ENCODE data around the gene NUMB. TPM values are rescaled to one million over a fixed set of nuclear protein-coding genes. Genes with fewer than 3 reads are reported as not detected.

The NUMB gene
- total RNA-seq, 1 experiment from 2014 or later, result 41.1 TPM

DNA sequence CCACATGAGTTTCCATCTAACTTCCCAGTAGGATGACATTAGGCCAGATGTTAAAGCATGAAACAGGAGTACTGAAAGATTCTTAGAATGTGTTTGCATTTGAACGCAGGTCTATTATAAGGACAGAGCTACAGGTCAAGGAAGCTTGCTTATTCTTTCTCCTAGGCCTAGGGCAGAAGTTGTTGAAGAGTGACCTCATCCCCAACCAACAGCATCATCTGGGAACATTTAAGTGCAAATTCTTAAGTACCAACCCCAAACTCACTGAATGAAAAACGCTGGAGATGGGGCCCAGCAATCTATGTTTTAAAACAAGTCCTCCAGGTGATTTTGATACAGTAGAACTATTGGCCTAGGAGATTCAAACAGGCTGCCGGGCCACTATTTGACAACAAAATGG, 168.6 kb downstream of the NUMB start:
- Histone ChIP-seq H3K4me3 (ENCODE audit: low read length) (no peak overlapping the region), H4K20me1 (ENCODE audit: insufficient read depth, low read depth, low read length) (no peaks in the 10 kb centered on the region), H3K9me2 (replicated peaks; ENCODE audit: insufficient read depth, low read length) (no peaks in the 10 kb centered on the region), H3K4me1 (ENCODE audit: low read length) (peaks cover 5% of the 10 kb centered on the region; the same call in 1 of the 2 replicates), H2AFZ (ENCODE audit: low read length) (no peak overlapping the region), H3K27ac (ENCODE audit: low read length) (no peak overlapping the region), H3K4me2 (ENCODE audit: low read depth, low read length, poor library complexity, severe bottlenecking) (no peak overlapping the region), H3K27me3 (ENCODE audit: low read length) (no peaks in the 10 kb centered on the region), H3K9ac (ENCODE audit: low read length) (no peak overlapping the region), H3K79me2 (ENCODE audit: low read length) (no peaks in the 10 kb centered on the region), H3K9me3 (ENCODE audit: low read length) (no peaks in the 10 kb centered on the region), H3K36me3 (ENCODE audit: insufficient read depth, low read length) (no peaks in the 10 kb centered on the region)
- no peak for DNase-seq

GRCh38 chr14:73289308-73289707, 169.0 kb downstream of the NUMB start:
- no peak overlapping the region for H3K4me3 ChIP-seq (ENCODE audit: low read length)
- H3K27ac ChIP-seq (ENCODE audit: low read length), result no peak overlapping the region
- peaks cover 5% of the 10 kb centered on the region; the same call in 1 of the 2 replicates for H3K4me1 ChIP-seq (ENCODE audit: low read length)
- H2AFZ ChIP-seq (ENCODE audit: low read length), result no peak overlapping the region
- no peaks in the 10 kb centered on the region for H3K9me3 ChIP-seq (ENCODE audit: low read length)
- H3K9ac ChIP-seq (ENCODE audit: low read length), result no peak overlapping the region
- H4K20me1 ChIP-seq (ENCODE audit: insufficient read depth, low read depth, low read length), result no peaks in the 10 kb centered on the region
- H3K36me3 ChIP-seq (ENCODE audit: insufficient read depth, low read length), result no peaks in the 10 kb centered on the region
- H3K79me2 ChIP-seq (ENCODE audit: low read length), result no peaks in the 10 kb centered on the region
- no peaks in the 10 kb centered on the region for H3K27me3 ChIP-seq (ENCODE audit: low read length)
- H3K4me2 ChIP-seq (ENCODE audit: low read depth, low read length, poor library complexity, severe bottlenecking), result no peak overlapping the region
- no peaks in the 10 kb centered on the region for H3K9me2 ChIP-seq (replicated peaks; ENCODE audit: insufficient read depth, low read length)
- no peak for DNase-seq

DNA sequence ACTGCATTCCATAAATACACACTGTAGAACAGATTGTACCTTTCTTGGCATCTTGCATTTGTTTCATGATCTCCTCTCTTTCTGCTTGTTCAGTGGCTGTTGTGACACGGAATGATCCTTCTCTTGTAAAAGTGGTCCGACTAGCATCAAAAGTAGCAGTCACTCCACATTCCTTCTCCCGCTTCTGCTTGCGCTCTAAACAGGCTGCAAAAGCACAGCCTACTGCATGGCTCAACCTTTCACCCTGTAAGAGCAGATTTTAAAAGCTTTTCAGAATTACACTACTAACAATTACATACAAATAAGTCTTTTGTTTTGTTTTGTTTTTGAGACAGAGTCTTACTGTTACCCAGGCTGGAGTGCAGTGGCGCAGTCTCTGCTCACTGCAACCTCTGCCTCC, 171.3 kb downstream of the NUMB start:
- Histone ChIP-seq H3K36me3 (ENCODE audit: insufficient read depth, low read length) (no peaks in the 10 kb centered on the region), H3K79me2 (ENCODE audit: low read length) (no peaks in the 10 kb centered on the region), H3K9me2 (replicated peaks; ENCODE audit: insufficient read depth, low read length) (no peaks in the 10 kb centered on the region), H3K27me3 (ENCODE audit: low read length) (no peaks in the 10 kb centered on the region), H2AFZ (ENCODE audit: low read length) (no peak overlapping the region), H3K4me2 (ENCODE audit: low read depth, low read length, poor library complexity, severe bottlenecking) (no peak overlapping the region), H4K20me1 (ENCODE audit: insufficient read depth, low read depth, low read length) (no peaks in the 10 kb centered on the region), H3K4me1 (ENCODE audit: low read length) (peaks cover 5% of the 10 kb centered on the region; the same call in 1 of the 2 replicates), H3K9me3 (ENCODE audit: low read length) (no peaks in the 10 kb centered on the region), H3K4me3 (ENCODE audit: low read length) (no peak overlapping the region), H3K9ac (ENCODE audit: low read length) (no peak overlapping the region), H3K27ac (ENCODE audit: low read length) (no peak overlapping the region)
- no peak for DNase-seq

GRCh38 chr14:73286598-73286997, 171.7 kb downstream of the NUMB start:
- Histone ChIP-seq H4K20me1 (ENCODE audit: insufficient read depth, low read depth, low read length) (no peaks in the 10 kb centered on the region), H3K9me2 (replicated peaks; ENCODE audit: insufficient read depth, low read length) (no peaks in the 10 kb centered on the region), H3K79me2 (ENCODE audit: low read length) (no peaks in the 10 kb centered on the region), H3K27ac (ENCODE audit: low read length) (no peak overlapping the region), H3K9me3 (ENCODE audit: low read length) (no peaks in the 10 kb centered on the region), H2AFZ (ENCODE audit: low read length) (no peak overlapping the region), H3K4me2 (ENCODE audit: low read depth, low read length, poor library complexity, severe bottlenecking) (no peak overlapping the region), H3K4me1 (ENCODE audit: low read length) (peaks cover 5% of the 10 kb centered on the region; the same call in 1 of the 2 replicates), H3K4me3 (ENCODE audit: low read length) (no peak overlapping the region), H3K27me3 (ENCODE audit: low read length) (no peaks in the 10 kb centered on the region), H3K36me3 (ENCODE audit: insufficient read depth, low read length) (no peaks in the 10 kb centered on the region), H3K9ac (ENCODE audit: low read length) (no peak overlapping the region)
- no peak for DNase-seq

DNA sequence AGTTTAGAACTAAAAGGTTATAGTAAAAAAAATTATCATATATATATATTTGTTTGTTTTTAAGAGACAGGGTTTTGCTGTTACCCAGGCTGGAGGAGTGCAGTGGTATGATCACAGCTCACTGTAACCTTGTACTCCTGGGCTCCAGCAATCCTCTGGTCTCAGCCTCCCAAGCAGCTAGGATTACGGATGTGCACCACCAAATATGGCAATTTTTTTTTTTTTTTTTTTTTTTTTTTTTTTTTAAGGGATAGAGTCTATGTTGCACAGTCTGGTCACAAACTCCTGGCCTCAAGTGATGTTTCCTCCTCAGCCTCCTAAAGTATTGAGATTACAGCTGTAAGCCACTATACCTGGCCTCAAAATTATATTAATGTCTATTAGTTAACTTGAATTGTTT, 172.4 kb downstream of the NUMB start:
- Histone ChIP-seq H3K27ac (ENCODE audit: low read length) (no peak overlapping the region), H3K4me2 (ENCODE audit: low read depth, low read length, poor library complexity, severe bottlenecking) (no peak overlapping the region), H3K4me1 (ENCODE audit: low read length) (peaks cover 5% of the 10 kb centered on the region; the same call in 1 of the 2 replicates), H3K36me3 (ENCODE audit: insufficient read depth, low read length) (no peaks in the 10 kb centered on the region), H4K20me1 (ENCODE audit: insufficient read depth, low read depth, low read length) (no peaks in the 10 kb centered on the region), H3K79me2 (ENCODE audit: low read length) (no peaks in the 10 kb centered on the region), H3K9me2 (replicated peaks; ENCODE audit: insufficient read depth, low read length) (no peaks in the 10 kb centered on the region), H3K9ac (ENCODE audit: low read length) (no peak overlapping the region), H3K4me3 (ENCODE audit: low read length) (no peak overlapping the region), H3K27me3 (ENCODE audit: low read length) (no peaks in the 10 kb centered on the region), H3K9me3 (ENCODE audit: low read length) (no peaks in the 10 kb centered on the region), H2AFZ (ENCODE audit: low read length) (no peak overlapping the region)
- DNase-seq, result no peak

DNA sequence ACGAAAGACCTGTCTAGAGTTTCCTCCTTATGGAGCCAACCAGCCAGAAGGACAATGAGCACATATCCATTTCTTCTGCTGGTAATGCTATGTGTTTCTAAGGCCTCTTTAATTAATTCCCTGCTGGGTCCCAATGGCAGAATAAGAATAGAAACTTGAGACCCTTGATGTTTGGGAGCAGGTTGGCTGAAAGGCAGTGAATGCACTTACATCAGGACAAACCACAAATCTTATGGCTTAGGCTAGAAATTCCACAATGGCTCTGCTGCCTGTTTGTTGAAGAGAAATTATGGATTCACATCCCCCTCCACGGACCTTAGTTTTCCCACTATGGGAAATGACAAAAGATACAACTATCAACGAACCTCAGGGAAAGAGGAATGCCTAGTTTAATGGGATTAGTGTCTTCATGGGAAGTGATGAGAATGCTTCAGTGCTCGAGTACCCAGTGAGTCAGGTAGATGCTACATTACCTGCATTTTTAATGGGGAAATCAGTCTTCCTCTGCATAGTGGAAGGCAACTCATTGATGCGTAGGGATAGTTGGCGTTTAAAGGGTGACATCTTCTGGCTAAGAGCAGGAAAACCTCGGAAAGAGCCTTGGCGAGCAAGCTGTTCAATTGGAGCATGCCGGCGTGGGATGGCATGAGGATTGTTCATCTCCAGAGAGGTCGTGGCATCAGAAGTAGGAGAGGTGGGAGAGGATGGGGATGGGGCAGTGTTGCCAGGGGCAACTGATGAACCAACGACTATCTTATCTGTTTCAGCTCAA, 174.6 kb downstream of the NUMB start:
- Histone ChIP-seq H3K4me2 (ENCODE audit: low read depth, low read length, poor library complexity, severe bottlenecking) (no peak overlapping the region), H3K9me2 (replicated peaks; ENCODE audit: insufficient read depth, low read length) (no peaks in the 10 kb centered on the region), H3K79me2 (ENCODE audit: low read length) (no peaks in the 10 kb centered on the region), H3K27me3 (ENCODE audit: low read length) (no peaks in the 10 kb centered on the region), H3K9me3 (ENCODE audit: low read length) (no peaks in the 10 kb centered on the region), H2AFZ (ENCODE audit: low read length) (no peak overlapping the region), H3K9ac (ENCODE audit: low read length) (no peak overlapping the region), H3K4me3 (ENCODE audit: low read length) (no peak overlapping the region), H3K4me1 (ENCODE audit: low read length) (no peaks in the 10 kb centered on the region), H4K20me1 (ENCODE audit: insufficient read depth, low read depth, low read length) (no peaks in the 10 kb centered on the region), H3K27ac (ENCODE audit: low read length) (no peak overlapping the region), H3K36me3 (ENCODE audit: insufficient read depth, low read length) (no peaks in the 10 kb centered on the region)
- DNase-seq, result no peak

DNA sequence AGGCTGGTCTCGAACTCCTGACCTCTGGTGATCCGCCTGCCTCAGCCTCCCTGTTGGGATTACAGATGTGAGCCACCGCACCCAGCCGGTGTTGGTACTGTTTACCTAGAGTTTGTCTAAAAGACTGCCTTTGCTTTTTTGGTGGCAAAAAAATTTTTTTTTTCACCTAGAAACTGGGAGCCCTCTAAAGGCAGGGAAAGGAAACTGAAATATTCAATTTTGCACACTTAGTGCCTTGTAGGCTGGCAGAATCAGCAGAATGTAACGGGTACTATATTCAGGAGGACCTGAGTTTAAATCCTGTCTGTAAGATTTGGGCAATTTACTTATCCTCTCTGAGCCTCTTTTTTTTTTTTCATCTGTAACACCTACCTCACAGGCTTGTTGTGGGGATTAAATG, 177.4 kb downstream of the NUMB start:
- DNase-seq, result no peak
- Histone ChIP-seq H3K27ac (ENCODE audit: low read length) (no peak overlapping the region), H3K27me3 (ENCODE audit: low read length) (no peaks in the 10 kb centered on the region), H3K9me3 (ENCODE audit: low read length) (no peaks in the 10 kb centered on the region), H3K4me1 (ENCODE audit: low read length) (peaks cover 3% of the 10 kb centered on the region; the same call in 1 of the 2 replicates), H3K4me3 (ENCODE audit: low read length) (no peak overlapping the region), H3K4me2 (ENCODE audit: low read depth, low read length, poor library complexity, severe bottlenecking) (no peak overlapping the region), H3K9ac (ENCODE audit: low read length) (no peak overlapping the region), H3K36me3 (ENCODE audit: insufficient read depth, low read length) (no peaks in the 10 kb centered on the region), H3K79me2 (ENCODE audit: low read length) (no peaks in the 10 kb centered on the region), H4K20me1 (ENCODE audit: insufficient read depth, low read depth, low read length) (no peaks in the 10 kb centered on the region), H2AFZ (ENCODE audit: low read length) (no peak overlapping the region), H3K9me2 (replicated peaks; ENCODE audit: insufficient read depth, low read length) (no peaks in the 10 kb centered on the region)

- no peak overlapping the region for H2AFZ ChIP-seq (ENCODE audit: low read length)
- peaks cover 3% of the 10 kb centered on the region; the same call in 1 of the 2 replicates for H3K36me3 ChIP-seq (ENCODE audit: insufficient read depth, low read length)
These were observed 181.0 kb downstream of the NUMB start for GRCh38 chr14:73277376-73277775.

More at GRCh38 chr14:73277376-73277775, 181.0 kb downstream of the NUMB start:
- H3K9me3 ChIP-seq (ENCODE audit: low read length), result no peaks in the 10 kb centered on the region
- H3K9me2 ChIP-seq (replicated peaks; ENCODE audit: insufficient read depth, low read length), result no peaks in the 10 kb centered on the region
- no peaks in the 10 kb centered on the region for H3K79me2 ChIP-seq (ENCODE audit: low read length)
- no peak overlapping the region for H3K27ac ChIP-seq (ENCODE audit: low read length)
- H4K20me1 ChIP-seq (ENCODE audit: insufficient read depth, low read depth, low read length), result no peaks in the 10 kb centered on the region
- H3K4me1 ChIP-seq (ENCODE audit: low read length), result peaks cover 30% of the 10 kb centered on the region
- no peak for DNase-seq
- H3K4me2 ChIP-seq (ENCODE audit: low read depth, low read length, poor library complexity, severe bottlenecking), result no peak overlapping the region
- no peak overlapping the region for H3K9ac ChIP-seq (ENCODE audit: low read length)
- no peak overlapping the region for H3K4me3 ChIP-seq (ENCODE audit: low read length)
- no peaks in the 10 kb centered on the region for H3K27me3 ChIP-seq (ENCODE audit: low read length)
